ENCODE measurements around the gene CDK11B.
"Not testable (repeated sequence)": the region's sequence is repeated elsewhere in the genome, so short reads cannot be mapped to it uniquely, and the experiment has no call there.

Gene CDK11B

GRCh38 chr1:1658583-1659549 is at the start of gene CDK11B:
CDK11B (minus strand) TSS chr1:1659004; CDS start chr1:1657485, 1,519 bp downstream.
- H3K4me3 ChIP-seq (ENCODE audit: low read depth, low read length): peak within 1 kb of the TSS; percentile 62
- DNase-seq (ENCODE audit: low read depth): peak; percentile 83

GRCh38 chr1:1707897-1708296 is 49.1 kb upstream of the CDK11B start:
- DNase-seq (ENCODE audit: low read depth); H3K4me3 ChIP-seq (ENCODE audit: low read depth, low read length): not testable (repeated sequence)

GRCh38 chr1:1707241-1707640 is 48.4 kb upstream of the CDK11B start:
- DNase-seq (ENCODE audit: low read depth): not testable (repeated sequence)

GRCh38 chr1:1705623-1706022 is 46.8 kb upstream of the CDK11B start:
- not testable (repeated sequence) for H3K4me3 ChIP-seq (ENCODE audit: low read depth, low read length); DNase-seq (ENCODE audit: low read depth)

More at GRCh38 chr1:1707241-1707640, 48.4 kb upstream of the CDK11B start:
- not testable (repeated sequence) for H3K4me3 ChIP-seq (ENCODE audit: low read depth, low read length)

GRCh38 chr1:1704284-1704957 is 45.6 kb upstream of the CDK11B start:
- not testable (repeated sequence) for DNase-seq (ENCODE audit: low read depth)

GRCh38 chr1:1703796-1704195 is 45.0 kb upstream of the CDK11B start:
- DNase-seq (ENCODE audit: low read depth): no peak
- no peak for TF ChIP-seq CTCF (IDR thresholded peaks at IDR 0.05; ENCODE audit: control insufficient read depth, extremely low read depth, insufficient read depth)
- no peak overlapping the region for H3K4me3 ChIP-seq (ENCODE audit: low read depth, low read length)

More at GRCh38 chr1:1704284-1704957, 45.6 kb upstream of the CDK11B start:
- not testable (repeated sequence) for H3K4me3 ChIP-seq (ENCODE audit: low read depth, low read length)

- not testable (repeated sequence) for DNase-seq (ENCODE audit: low read depth); H3K4me3 ChIP-seq (ENCODE audit: low read depth, low read length)
These were observed 43.7 kb upstream of the CDK11B start for GRCh38 chr1:1702506-1702905.

GRCh38 chr1:1700557-1700956 is 41.8 kb upstream of the CDK11B start:
- H3K4me3 ChIP-seq (ENCODE audit: low read depth, low read length); DNase-seq (ENCODE audit: low read depth): not testable (repeated sequence)

GRCh38 chr1:1700067-1700466 is 41.3 kb upstream of the CDK11B start:
- not testable (repeated sequence) for H3K4me3 ChIP-seq (ENCODE audit: low read depth, low read length); DNase-seq (ENCODE audit: low read depth)

GRCh38 chr1:1699061-1699460 is 40.3 kb upstream of the CDK11B start:
- not testable (repeated sequence) for H3K4me3 ChIP-seq (ENCODE audit: low read depth, low read length); DNase-seq (ENCODE audit: low read depth)

GRCh38 chr1:1697358-1698183 is 38.8 kb upstream of the CDK11B start:
- not testable (repeated sequence) for H3K4me3 ChIP-seq (ENCODE audit: low read depth, low read length); DNase-seq (ENCODE audit: low read depth)

- DNase-seq (ENCODE audit: low read depth); H3K4me3 ChIP-seq (ENCODE audit: low read depth, low read length): not testable (repeated sequence)
These were observed 37.9 kb upstream of the CDK11B start for GRCh38 chr1:1696431-1697357.
